Mucosa of descending colon (tissue), 3 donors: Measurements from ENCODE around the gene SUV39H1. TPM values are rescaled to one million over a fixed set of nuclear protein-coding genes. Genes with fewer than 3 reads are reported as not detected.
"Not testable (repeated sequence)": the region's sequence is repeated elsewhere in the genome, so short reads cannot be mapped to it uniquely, and the experiment has no call there.

Source experiments
- ATAC-seq: fragments of 200-7000 bp; cut with Tn5 transposase; one replicate; pipeline ENCODE4 v1.9.1; 2020; ENCODE audit warnings: mild to moderate bottlenecking, moderate library complexity
- DNase-seq, 3 donors: peaks; one replicate each; pipeline ENCODE4 v3.0.0-alpha.2; 2020
- H3K36me3 ChIP-seq: fragments of 200-600 bp; one replicate; pipeline ENCODE4 v1.8.0; 2021; ENCODE audit warnings: low read depth, mild to moderate bottlenecking
- H3K4me1 ChIP-seq: fragments of 200-600 bp; one replicate; pipeline ENCODE4 v1.8.0; 2021; ENCODE audit warnings: low read depth, mild to moderate bottlenecking
- H3K4me3 ChIP-seq: fragments of 200-600 bp; one replicate; pipeline ENCODE4 v1.8.0; 2021; ENCODE audit warnings: mild to moderate bottlenecking
- H3K9me3 ChIP-seq: fragments of 200-600 bp; one replicate; pipeline ENCODE4 v1.8.0; 2021; ENCODE audit warnings: mild to moderate bottlenecking
- intact Hi-C, 2 donors: fragments of 100-400 bp; cut with DNase I in 1 of 2; cut with micrococcal nuclease in 1 of 2; formaldehyde crosslinking; loops; one replicate each; pipeline versions ENCODE4 v1.11.0 to v1.11.1; 2022; cut with DNase I, micrococcal nuclease
- total RNA-seq, 3 donors: library from RNA; stranded (reverse); fragmentation: NEBNext Ultra II Directional in 2 of 3; extraction: Animal tissue kit (Norgen Biotek cat#: 25700) in 2 of 3; gene quantifications; one replicate each; pipeline versions ENCODE4 v1.2.1 to v1.2.4, GENCODE V29; 2021 to 2023
- TF ChIP-seq, protein P1 (sequence below): fragments of 200-600 bp; IDR thresholded peaks from one replicate; pipeline ENCODE4 v1.8.0; 2022; ENCODE audit warnings: antibody characterized with exemption, mild to moderate bottlenecking
- donor health status: DM: no; HTN: no; CAD: no; lungs with moderate emphysema.
- donor health status: DM: no; HTN: no; CAD: no.
- donor health status: DM: no; HTN: yes; CAD: no.

Gene SUV39H1
- total RNA-seq, 3 donors from 2014 or later, result 3.4 to 6.2 (median 3.7) TPM

DNA sequence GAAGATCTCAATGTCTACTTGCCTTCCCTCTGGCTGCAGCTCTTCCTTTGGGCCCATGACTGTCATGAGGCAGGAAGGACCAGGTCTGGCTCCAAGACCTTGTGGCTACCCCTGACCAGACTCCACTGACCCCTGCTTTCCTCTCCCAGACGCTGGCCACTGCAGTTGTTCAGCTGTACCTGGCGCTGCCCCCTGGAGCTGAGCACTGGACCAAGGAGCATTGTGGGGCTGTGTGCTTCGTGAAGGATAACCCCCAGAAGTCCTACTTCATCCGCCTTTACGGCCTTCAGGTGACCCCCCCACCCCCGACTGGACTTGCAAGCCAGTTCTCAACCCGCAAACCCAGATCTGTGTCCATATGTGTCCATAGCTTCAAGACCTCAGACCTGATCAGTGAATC lies 12.4 kb upstream of the SUV39H1 start:
- no peaks in the 10 kb centered on the region for H3K36me3 ChIP-seq
- no peak overlapping the region for H3K4me3 ChIP-seq
- no peak for DNase-seq
- intact Hi-C loops, result no loop called here
- ATAC-seq, result no peak
- no peaks in the 10 kb centered on the region for H3K4me1 ChIP-seq
- TF ChIP-seq, protein P1, sequence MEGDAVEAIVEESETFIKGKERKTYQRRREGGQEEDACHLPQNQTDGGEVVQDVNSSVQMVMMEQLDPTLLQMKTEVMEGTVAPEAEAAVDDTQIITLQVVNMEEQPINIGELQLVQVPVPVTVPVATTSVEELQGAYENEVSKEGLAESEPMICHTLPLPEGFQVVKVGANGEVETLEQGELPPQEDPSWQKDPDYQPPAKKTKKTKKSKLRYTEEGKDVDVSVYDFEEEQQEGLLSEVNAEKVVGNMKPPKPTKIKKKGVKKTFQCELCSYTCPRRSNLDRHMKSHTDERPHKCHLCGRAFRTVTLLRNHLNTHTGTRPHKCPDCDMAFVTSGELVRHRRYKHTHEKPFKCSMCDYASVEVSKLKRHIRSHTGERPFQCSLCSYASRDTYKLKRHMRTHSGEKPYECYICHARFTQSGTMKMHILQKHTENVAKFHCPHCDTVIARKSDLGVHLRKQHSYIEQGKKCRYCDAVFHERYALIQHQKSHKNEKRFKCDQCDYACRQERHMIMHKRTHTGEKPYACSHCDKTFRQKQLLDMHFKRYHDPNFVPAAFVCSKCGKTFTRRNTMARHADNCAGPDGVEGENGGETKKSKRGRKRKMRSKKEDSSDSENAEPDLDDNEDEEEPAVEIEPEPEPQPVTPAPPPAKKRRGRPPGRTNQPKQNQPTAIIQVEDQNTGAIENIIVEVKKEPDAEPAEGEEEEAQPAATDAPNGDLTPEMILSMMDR, result no peak
- no peaks in the 10 kb centered on the region for H3K9me3 ChIP-seq

- no peak for DNase-seq
- no peak for ATAC-seq
- no peaks in the 10 kb centered on the region for H3K9me3 ChIP-seq
- no peak overlapping the region for H3K4me3 ChIP-seq
- intact Hi-C loops, result no loop called here
- TF ChIP-seq, protein P1, result no peak
- H3K4me1 ChIP-seq, result no peaks in the 10 kb centered on the region
- H3K36me3 ChIP-seq, result no peaks in the 10 kb centered on the region
Observed at GRCh38 chrX:48685416-48685815, 11.1 kb upstream of the SUV39H1 start.

DNA sequence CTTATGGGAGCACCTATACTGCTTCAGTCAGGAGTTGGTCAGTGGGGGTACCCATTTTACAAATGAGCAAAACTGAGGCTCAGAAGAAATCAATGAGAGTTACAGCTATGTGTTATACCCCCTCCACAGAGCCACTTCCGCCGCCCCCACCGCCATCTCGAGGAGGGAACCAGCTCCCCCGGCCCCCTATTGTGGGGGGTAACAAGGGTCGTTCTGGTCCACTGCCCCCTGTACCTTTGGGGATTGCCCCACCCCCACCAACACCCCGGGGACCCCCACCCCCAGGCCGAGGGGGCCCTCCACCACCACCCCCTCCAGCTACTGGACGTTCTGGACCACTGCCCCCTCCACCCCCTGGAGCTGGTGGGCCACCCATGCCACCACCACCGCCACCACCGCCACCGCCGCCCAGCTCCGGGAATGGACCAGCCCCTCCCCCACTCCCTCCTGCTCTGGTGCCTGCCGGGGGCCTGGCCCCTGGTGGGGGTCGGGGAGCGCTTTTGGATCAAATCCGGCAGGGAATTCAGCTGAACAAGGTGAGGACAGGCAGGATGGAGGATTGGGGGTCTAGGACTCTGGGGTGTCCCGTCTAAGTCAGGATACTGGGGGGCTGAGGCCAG lies 7.9 kb upstream of the SUV39H1 start:
- no peak overlapping the region for H3K4me3 ChIP-seq
- TF ChIP-seq, protein P1, result no peak
- no peaks in the 10 kb centered on the region for H3K36me3 ChIP-seq
- intact Hi-C loops, result no loop called here
- no peaks in the 10 kb centered on the region for H3K9me3 ChIP-seq
- no peak for DNase-seq
- no peaks in the 10 kb centered on the region for H3K4me1 ChIP-seq
- ATAC-seq, result no peak

GRCh38 chrX:48689208-48689920 lies 7.2 kb upstream of the SUV39H1 start:
- intact Hi-C loops, result no loop called here
- no peak for ATAC-seq

GRCh38 chrX:48691746-48692145 lies 4.8 kb upstream of the SUV39H1 start:
- H3K36me3 ChIP-seq, intact Hi-C loops, H3K9me3 ChIP-seq, ATAC-seq, H3K4me1 ChIP-seq, H3K4me3 ChIP-seq, DNase-seq: not testable (repeated sequence)

More at GRCh38 chrX:48689208-48689920, 7.2 kb upstream of the SUV39H1 start:
- Histone ChIP-seq H3K36me3 (no peaks in the 10 kb centered on the region), H3K9me3 (no peaks in the 10 kb centered on the region), H3K4me3 (no peak overlapping the region), H3K4me1 (no peaks in the 10 kb centered on the region)
- DNase-seq, result no peak
- TF ChIP-seq, protein P1, result no peak

- H3K4me3 ChIP-seq, result no peak overlapping the region
- no peaks in the 10 kb centered on the region for H3K9me3 ChIP-seq
- H3K36me3 ChIP-seq, result no peaks in the 10 kb centered on the region
- ATAC-seq (no peak), DNase-seq (no peak)
- intact Hi-C loops, result no loop called here
- TF ChIP-seq, protein P1, result no peak
- peaks cover 4% of the 10 kb centered on the region for H3K4me1 ChIP-seq
Observed at GRCh38 chrX:48694776-48695533, 1.6 kb upstream of the SUV39H1 start.
